ENCODE data around the gene MAN1A1.

- TF ChIP-seq ZNF274 (IDR thresholded peaks at IDR 0.05; ENCODE audit: borderline replicate concordance, extremely low read depth, low read length), result no peak
- no peak for TF ChIP-seq CTCF (IDR thresholded peaks at IDR 0.05; ENCODE audit: control extremely low read depth in 1 of 3, insufficient read depth in 1 of 3, low read depth in 1 of 3, low read length in 3 of 3)
- no peak for TF ChIP-seq EZH2 (IDR thresholded peaks at IDR 0.05; ENCODE audit: low read depth, low read length, severe bottlenecking)
- no peak for TF ChIP-seq MAX (IDR thresholded peaks at IDR 0.05)
- no peak for TF ChIP-seq RBBP5 (IDR thresholded peaks at IDR 0.05; ENCODE audit: borderline replicate concordance, low read depth, low read length)
- TF ChIP-seq CHD2 (IDR thresholded peaks at IDR 0.05; ENCODE audit: low read length), result no peak
- TF ChIP-seq POLR2AphosphoS5 (IDR thresholded peaks at IDR 0.05; ENCODE audit: low read depth, low read length), result no peak
- TF ChIP-seq JUND (IDR thresholded peaks at IDR 0.05; ENCODE audit: low read length), result no peak
- TF ChIP-seq RFX5 (IDR thresholded peaks at IDR 0.05; ENCODE audit: borderline replicate concordance, low read depth, low read length), result no peak
- no peak for TF ChIP-seq TBP (IDR thresholded peaks at IDR 0.05; ENCODE audit: low read depth, low read length)
- TF ChIP-seq USF2 (IDR thresholded peaks at IDR 0.05; ENCODE audit: low read length), result no peak
- TF ChIP-seq ASH2L (IDR thresholded peaks at IDR 0.05; ENCODE audit: low read length), result no peak
- no peak for TF ChIP-seq CREB1 (IDR thresholded peaks at IDR 0.05)
Measured at GRCh38 chr6:119200512-119201175, 148.9 kb downstream of the MAN1A1 start.
